Effector memory CD4-positive, alpha-beta T cell (primary cell): ENCODE data around the gene NAV2.
"Not testable (repeated sequence)": the region's sequence is repeated elsewhere in the genome, so short reads cannot be mapped to it uniquely, and the experiment has no call there.

Experiments
- DNase-seq, 3 donors: peaks; one replicate each; pipeline ENCODE4 v3.0.0-alpha.2; 2020
- H3K27ac ChIP-seq: 2 replicates; pipeline ENCODE4 v1.7.0; 2013; ENCODE audit warnings: mild to moderate bottlenecking, low read length, moderate library complexity; ENCODE audit not compliant: insufficient read depth, poor library complexity, severe bottlenecking
- H3K27me3 ChIP-seq: replicated peaks from 2 replicates; pipeline ENCODE4 v1.7.0; 2013; ENCODE audit warnings: mild to moderate bottlenecking, low read length; ENCODE audit not compliant: insufficient read depth, control insufficient read depth, poor library complexity, severe bottlenecking
- H3K36me3 ChIP-seq: 2 replicates; pipeline ENCODE4 v1.7.0; 2013; ENCODE audit warnings: mild to moderate bottlenecking, low read length, moderate library complexity; ENCODE audit not compliant: control insufficient read depth, insufficient read depth
- H3K4me1 ChIP-seq: 2 replicates; pipeline ENCODE4 v1.7.0; 2013; ENCODE audit warnings: low read length, mild to moderate bottlenecking; ENCODE audit not compliant: control insufficient read depth, insufficient read depth, poor library complexity, severe bottlenecking
- H3K4me3 ChIP-seq: 2 replicates; pipeline ENCODE4 v1.7.0; 2013; ENCODE audit warnings: low read length, low read depth, mild to moderate bottlenecking; ENCODE audit not compliant: insufficient read depth, poor library complexity, severe bottlenecking
- H3K9me3 ChIP-seq: 2 replicates; pipeline ENCODE4 v1.7.0; 2013; ENCODE audit warnings: mild to moderate bottlenecking, low read length, moderate library complexity; ENCODE audit not compliant: control insufficient read depth

Gene NAV2

GRCh38 chr11:19922689-19923035, 210.0 kb downstream of the NAV2 start:
- no peak for DNase-seq
- Histone ChIP-seq H3K27me3 (no peaks in the 10 kb centered on the region), H3K4me3 (no peak overlapping the region), H3K36me3 (no peaks in the 10 kb centered on the region), H3K4me1 (no peaks in the 10 kb centered on the region), H3K9me3 (no peaks in the 10 kb centered on the region), H3K27ac (no peak overlapping the region)

GRCh38 chr11:19923626-19924025, 211.0 kb downstream of the NAV2 start:
- H3K27me3 ChIP-seq, result no peaks in the 10 kb centered on the region
- H3K9me3 ChIP-seq, result no peaks in the 10 kb centered on the region
- H3K4me3 ChIP-seq, result no peak overlapping the region
- no peaks in the 10 kb centered on the region for H3K4me1 ChIP-seq
- DNase-seq, result no peak
- no peak overlapping the region for H3K27ac ChIP-seq
- no peaks in the 10 kb centered on the region for H3K36me3 ChIP-seq

GRCh38 chr11:19924311-19924710, 211.7 kb downstream of the NAV2 start:
- no peaks in the 10 kb centered on the region for H3K4me1 ChIP-seq
- H3K27me3 ChIP-seq, result no peaks in the 10 kb centered on the region
- H3K27ac ChIP-seq, result no peak overlapping the region
- H3K4me3 ChIP-seq, result no peak overlapping the region
- no peak for DNase-seq
- H3K9me3 ChIP-seq, result no peaks in the 10 kb centered on the region
- no peaks in the 10 kb centered on the region for H3K36me3 ChIP-seq

GRCh38 chr11:19924716-19925115, 212.1 kb downstream of the NAV2 start:
- no peaks in the 10 kb centered on the region for H3K36me3 ChIP-seq
- no peaks in the 10 kb centered on the region for H3K4me1 ChIP-seq
- H3K4me3 ChIP-seq, result no peak overlapping the region
- no peak overlapping the region for H3K27ac ChIP-seq
- H3K27me3 ChIP-seq, result no peaks in the 10 kb centered on the region
- no peaks in the 10 kb centered on the region for H3K9me3 ChIP-seq
- DNase-seq, result no peak

GRCh38 chr11:19927403-19927802, 214.8 kb downstream of the NAV2 start:
- not testable (repeated sequence) for DNase-seq, H3K27ac ChIP-seq, H3K27me3 ChIP-seq, H3K36me3 ChIP-seq, H3K4me3 ChIP-seq, H3K9me3 ChIP-seq, H3K4me1 ChIP-seq

GRCh38 chr11:19929147-19929546, 216.5 kb downstream of the NAV2 start:
- Histone ChIP-seq H3K9me3 (no peaks in the 10 kb centered on the region), H3K4me1 (no peaks in the 10 kb centered on the region), H3K27ac (no peak overlapping the region), H3K27me3 (no peaks in the 10 kb centered on the region), H3K36me3 (no peaks in the 10 kb centered on the region), H3K4me3 (no peak overlapping the region)
- DNase-seq, result no peak

- H3K4me3 ChIP-seq, result no peak overlapping the region
- no peaks in the 10 kb centered on the region for H3K4me1 ChIP-seq
- no peaks in the 10 kb centered on the region for H3K36me3 ChIP-seq
- no peak for DNase-seq
- no peaks in the 10 kb centered on the region for H3K27me3 ChIP-seq
- H3K27ac ChIP-seq, result no peak overlapping the region
- H3K9me3 ChIP-seq, result no peaks in the 10 kb centered on the region
Observed at GRCh38 chr11:19929655-19930054, 217.0 kb downstream of the NAV2 start.

GRCh38 chr11:19931141-19931770, 218.6 kb downstream of the NAV2 start:
- H3K4me3 ChIP-seq, result no peak overlapping the region
- H3K27me3 ChIP-seq, result no peaks in the 10 kb centered on the region
- no peaks in the 10 kb centered on the region for H3K4me1 ChIP-seq
- H3K9me3 ChIP-seq, result no peaks in the 10 kb centered on the region
- no peaks in the 10 kb centered on the region for H3K36me3 ChIP-seq
- no peak for DNase-seq
- H3K27ac ChIP-seq, result no peak overlapping the region

GRCh38 chr11:19931771-19932369, 219.2 kb downstream of the NAV2 start:
- H3K4me1 ChIP-seq, result no peaks in the 10 kb centered on the region
- no peak overlapping the region for H3K27ac ChIP-seq
- H3K9me3 ChIP-seq, result no peaks in the 10 kb centered on the region
- no peaks in the 10 kb centered on the region for H3K27me3 ChIP-seq
- no peak overlapping the region for H3K4me3 ChIP-seq
- DNase-seq, result no peak
- no peaks in the 10 kb centered on the region for H3K36me3 ChIP-seq

GRCh38 chr11:19933132-19933735, 220.6 kb downstream of the NAV2 start:
- Histone ChIP-seq H3K4me3 (no peak overlapping the region), H3K9me3 (no peaks in the 10 kb centered on the region), H3K27me3 (no peaks in the 10 kb centered on the region), H3K4me1 (no peaks in the 10 kb centered on the region), H3K36me3 (no peaks in the 10 kb centered on the region), H3K27ac (no peak overlapping the region)
- DNase-seq, result no peak
